Ovary (tissue), 3 donors: Measurements from ENCODE around the gene NDUFA12.

Experiments used
- POLR2A ChIP-seq: fragments of 450-650 bp; IDR thresholded peaks from one replicate; pipeline ENCODE4 v1.6.1; 2017; ENCODE audit warnings: antibody characterized with exemption, mild to moderate bottlenecking, moderate library complexity
- TF ChIP-seq, protein P1 (sequence below), 3 donors: fragments of 450-650 bp in 2 of 3; fragments of 200-600 bp in 1 of 3; IDR thresholded peaks; one replicate each; pipeline versions ENCODE4 v1.5.1 to v1.8.0; 2016 to 2022; ENCODE audit warnings: antibody characterized with exemption in 3 of 3, mild to moderate bottlenecking in 1 of 3
- donor health status: DM: no; HTN: no; CAD: no.

DNA sequence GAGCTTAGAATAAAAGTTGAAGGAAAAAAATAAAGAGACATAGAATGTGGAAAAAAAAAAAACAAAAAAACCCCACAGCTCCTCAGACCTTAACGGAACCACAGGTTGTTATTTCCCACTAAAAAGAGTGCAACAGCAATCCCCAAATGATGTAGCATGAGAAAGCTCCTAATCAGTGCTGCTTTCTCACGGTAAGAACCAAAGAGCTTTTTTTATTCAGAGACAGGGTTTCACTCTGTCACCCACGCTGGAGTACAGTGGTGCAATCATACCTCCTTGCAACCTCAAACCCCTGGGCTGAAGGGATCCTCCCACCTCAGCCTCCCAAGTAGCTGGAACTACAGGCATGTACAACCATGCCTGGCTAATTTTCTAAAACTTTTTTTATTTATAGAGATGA lies 13.3 kb downstream of the NDUFA12 start:
- TF ChIP-seq, protein P1, sequence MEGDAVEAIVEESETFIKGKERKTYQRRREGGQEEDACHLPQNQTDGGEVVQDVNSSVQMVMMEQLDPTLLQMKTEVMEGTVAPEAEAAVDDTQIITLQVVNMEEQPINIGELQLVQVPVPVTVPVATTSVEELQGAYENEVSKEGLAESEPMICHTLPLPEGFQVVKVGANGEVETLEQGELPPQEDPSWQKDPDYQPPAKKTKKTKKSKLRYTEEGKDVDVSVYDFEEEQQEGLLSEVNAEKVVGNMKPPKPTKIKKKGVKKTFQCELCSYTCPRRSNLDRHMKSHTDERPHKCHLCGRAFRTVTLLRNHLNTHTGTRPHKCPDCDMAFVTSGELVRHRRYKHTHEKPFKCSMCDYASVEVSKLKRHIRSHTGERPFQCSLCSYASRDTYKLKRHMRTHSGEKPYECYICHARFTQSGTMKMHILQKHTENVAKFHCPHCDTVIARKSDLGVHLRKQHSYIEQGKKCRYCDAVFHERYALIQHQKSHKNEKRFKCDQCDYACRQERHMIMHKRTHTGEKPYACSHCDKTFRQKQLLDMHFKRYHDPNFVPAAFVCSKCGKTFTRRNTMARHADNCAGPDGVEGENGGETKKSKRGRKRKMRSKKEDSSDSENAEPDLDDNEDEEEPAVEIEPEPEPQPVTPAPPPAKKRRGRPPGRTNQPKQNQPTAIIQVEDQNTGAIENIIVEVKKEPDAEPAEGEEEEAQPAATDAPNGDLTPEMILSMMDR (IDR thresholded peaks at IDR 0.05): no peak
- TF ChIP-seq POLR2A: no peak
